HepG2 (cell line): Measurements from ENCODE around the gene NUP62. TPM values are rescaled to one million over a fixed set of nuclear protein-coding genes. Genes with fewer than 3 reads are reported as not detected.

ENCODE experiments used
- AHR ChIP-seq: IDR thresholded peaks from 2 replicates; pipeline ENCODE4 v1.6.1; 2018; ENCODE audit warnings: missing genetic modification reagents, missing compliant biosample characterization
- AKAP8 ChIP-seq: sonication (generic); formaldehyde crosslinking; IDR thresholded peaks from 2 replicates; pipeline ENCODE4 v1.5.1; 2020; ENCODE audit warnings: mild to moderate bottlenecking, missing genetic modification reagents
- CAMTA2 ChIP-seq: sonication (generic); formaldehyde crosslinking; IDR thresholded peaks from 2 replicates; pipeline ENCODE4 v1.4.0; 2020; ENCODE audit warnings: mild to moderate bottlenecking, missing genetic modification reagents, borderline replicate concordance
- CENPBD1 ChIP-seq: sonication (generic); formaldehyde crosslinking; IDR thresholded peaks from 2 replicates; pipeline ENCODE4 v1.8.0; 2022; ENCODE audit warnings: missing genetic modification reagents, low read depth, mild to moderate bottlenecking, borderline replicate concordance
- CERS6 ChIP-seq: sonication (generic); formaldehyde crosslinking; IDR thresholded peaks from 2 replicates; pipeline ENCODE4 v1.5.0; 2020; ENCODE audit warnings: missing genetic modification reagents
- GFI1 ChIP-seq: sonication (generic); formaldehyde crosslinking; IDR thresholded peaks from 2 replicates; pipeline ENCODE4 v1.5.0; 2020; ENCODE audit warnings: missing genetic modification reagents, mild to moderate bottlenecking, borderline replicate concordance
- HIVEP1 ChIP-seq: sonication (generic); formaldehyde crosslinking; IDR thresholded peaks from 2 replicates; pipeline ENCODE4 v1.4.0; 2020; ENCODE audit warnings: mild to moderate bottlenecking, missing genetic modification reagents
- HNF1B ChIP-seq: sonication (generic); formaldehyde crosslinking; IDR thresholded peaks from 2 replicates; pipeline ENCODE4 v1.5.1; 2020; ENCODE audit warnings: mild to moderate bottlenecking, moderate library complexity, missing genetic modification reagents
- IRF9 ChIP-seq: sonication (generic); formaldehyde crosslinking; IDR thresholded peaks from 2 replicates; pipeline ENCODE4 v1.8.0; 2022; ENCODE audit warnings: missing genetic modification reagents, mild to moderate bottlenecking, borderline replicate concordance
- JDP2 ChIP-seq: sonication (generic); formaldehyde crosslinking; IDR thresholded peaks from 2 replicates; pipeline ENCODE4 v1.8.1; 2022; ENCODE audit warnings: missing genetic modification reagents, borderline replicate concordance
- LCORL ChIP-seq, 2 experiments: fragments of 450-650 bp in 1 of 2; sonication (generic) in 1 of 2; formaldehyde crosslinking in 1 of 2; IDR thresholded peaks; 2 replicates each; pipeline versions ENCODE4 v1.5.0 to v1.6.1; 2017 to 2020; ENCODE audit warnings: antibody characterized with exemption in 1 of 2, missing genetic modification reagents in 1 of 2
- NR2F1 ChIP-seq, 2 experiments: fragments of 450-650 bp in 1 of 2; formaldehyde crosslinking in 1 of 2; IDR thresholded peaks; 2 replicates each; pipeline versions ENCODE4 v1.5.0 to v1.6.1; 2016 to 2020; ENCODE audit warnings: mild to moderate bottlenecking in 1 of 2, missing compliant biosample characterization in 1 of 2, missing genetic modification reagents in 1 of 2, moderate library complexity in 1 of 2
- RBFOX2 ChIP-seq: fragments of 200-400 bp; formaldehyde crosslinking; IDR thresholded peaks from 2 replicates; pipeline ENCODE4 v1.6.1; 2017; ENCODE audit warnings: low read depth, mild to moderate bottlenecking, low read length
- REXO4 ChIP-seq: sonication (generic); formaldehyde crosslinking; IDR thresholded peaks from 2 replicates; pipeline ENCODE4 v1.8.0; 2022; ENCODE audit warnings: missing genetic modification reagents, mild to moderate bottlenecking, borderline replicate concordance
- TFDP2 ChIP-seq: sonication (generic); formaldehyde crosslinking; IDR thresholded peaks from 2 replicates; pipeline ENCODE4 v1.4.0; 2020; ENCODE audit warnings: missing genetic modification reagents
- ZNF121 ChIP-seq: sonication (generic); formaldehyde crosslinking; IDR thresholded peaks from 2 replicates; pipeline ENCODE4 v1.5.0; 2020; ENCODE audit warnings: mild to moderate bottlenecking, missing genetic modification reagents
- ZNF124 ChIP-seq: sonication (generic); formaldehyde crosslinking; IDR thresholded peaks from 2 replicates; pipeline ENCODE4 v1.4.0; 2020; ENCODE audit warnings: missing genetic modification reagents
- ZNF224 ChIP-seq: sonication (generic); formaldehyde crosslinking; IDR thresholded peaks from 2 replicates; pipeline ENCODE4 v1.5.0; 2020; ENCODE audit warnings: mild to moderate bottlenecking, missing genetic modification reagents
- ZNF33A ChIP-seq: sonication (generic); formaldehyde crosslinking; IDR thresholded peaks from 2 replicates; pipeline ENCODE4 v1.5.1; 2020; ENCODE audit warnings: missing genetic modification reagents, mild to moderate bottlenecking, moderate library complexity, borderline replicate concordance
- ZNF550 ChIP-seq: sonication (generic); formaldehyde crosslinking; IDR thresholded peaks from 2 replicates; pipeline ENCODE4 v1.4.0; 2020; ENCODE audit warnings: mild to moderate bottlenecking, missing genetic modification reagents, borderline replicate concordance
- ZNF564 ChIP-seq: sonication (generic); formaldehyde crosslinking; IDR thresholded peaks from 2 replicates; pipeline ENCODE4 v1.8.1; 2023; ENCODE audit warnings: mild to moderate bottlenecking, missing genetic modification reagents
- ZNF619 ChIP-seq: sonication (generic); formaldehyde crosslinking; IDR thresholded peaks from 2 replicates; pipeline ENCODE4 v1.4.0; 2020; ENCODE audit warnings: mild to moderate bottlenecking, missing genetic modification reagents
- ZNF775 ChIP-seq: sonication (generic); formaldehyde crosslinking; IDR thresholded peaks from 2 replicates; pipeline ENCODE4 v1.4.0; 2020; ENCODE audit warnings: missing genetic modification reagents, mild to moderate bottlenecking, moderate library complexity, borderline replicate concordance
- polyA plus RNA-seq, 8 experiments: library from polyadenylated mRNA; depleted of rRNA in 3 of 8; stranded (reverse) in 7 of 8; unstranded in 1 of 8; fragments of >200 nt; fragmentation: Illumina TruSeq in 4 of 8; extraction: Trizol in 4 of 8; gene quantifications; 2 replicates each; pipeline versions ENCODE4 v1.2.1 to v1.2.3, GENCODE V29; 2011 to 2016; ENCODE audit warnings: low read depth in 4 of 8, missing spikeins in 1 of 8, mixed read lengths in 1 of 8; ENCODE audit not compliant: insufficient read depth in 1 of 8
- total RNA-seq, 5 experiments: library from RNA; depleted of rRNA; stranded (reverse); fragments of >200 nt; fragmentation: Illumina TruSeq; extraction: Trizol; gene quantifications; 2 replicates each; pipeline ENCODE4 v1.2.3, GENCODE V29; 2016; ENCODE audit warnings: low read depth in 1 of 5

Gene NUP62
- total and polyA plus RNA-seq, 2 of the 13 experiments (the other 11 are each of a cell fraction or from before 2014, with no cell fraction given): 16.5 to 41.5 TPM

GRCh38 chr19:49866933-49867782, 62.1 kb downstream of the NUP62 start, which contains the start of gene PNKP (continued):
- TF ChIP-seq LCORL (IDR thresholded peaks at IDR 0.05) (no peak), LCORL (CRISPR knock-in tag; IDR thresholded peaks at IDR 0.05) (peak; percentile 72), CENPBD1 (no peak), ZNF121 (no peak), JDP2 (CRISPR knock-in tag) (no peak), GFI1 (peak; percentile 24; the same call in 1 of the 2 replicates), ZNF33A (CRISPR knock-in tag) (no peak), HNF1B (CRISPR knock-in tag) (peak; percentile 49), ZNF124 (CRISPR knock-in tag) (no peak), IRF9 (CRISPR knock-in tag) (peak; percentile 46; the same call in 1 of the 2 replicates), REXO4 (no peak), TFDP2 (CRISPR knock-in tag) (peak; percentile 86), HIVEP1 (CRISPR knock-in tag) (peak; percentile 81), ZNF224 (CRISPR knock-in tag) (0 out of 2 replicates have a peak, but pooled peaks have one; percentile 14), NR2F1 (CRISPR knock-in tag; IDR thresholded peaks at IDR 0.05) (peak in 1 of 2 experiments; percentile 42; a peak in 1 of 4 replicates), ZNF564 (CRISPR knock-in tag) (no peak), ZNF550 (CRISPR knock-in tag) (no peak), AHR (CRISPR knock-in tag) (peak; percentile 56; the same call in 1 of the 2 replicates), ZNF775 (CRISPR knock-in tag) (no peak), CERS6 (CRISPR knock-in tag) (no peak), AKAP8 (CRISPR knock-in tag) (peak; percentile 60; the same call in 1 of the 2 replicates), ZNF619 (no peak), CAMTA2 (CRISPR knock-in tag) (peak; percentile 75; the same call in 1 of the 2 replicates), RBFOX2 (peak; percentile 94)
